DOHH2 (cell line): ENCODE results near the gene DPP6.

ENCODE experiments used
- EZH2phosphoT487 ChIP-seq: fragments of 200-600 bp; sonication (generic); IDR thresholded peaks from 2 replicates; pipeline ENCODE4 v1.6.1; 2017; ENCODE audit warnings: borderline replicate concordance, mild to moderate bottlenecking, antibody characterized with exemption, low read length, moderate library complexity, mixed read lengths
- TF ChIP-seq, protein P1 (sequence below): fragments of 200-600 bp; sonication (generic); IDR thresholded peaks from one replicate; pipeline ENCODE4 v1.5.1; 2014; ENCODE audit warnings: antibody characterized with exemption, mild to moderate bottlenecking, low read depth, low read length; ENCODE audit not compliant: poor library complexity, severe bottlenecking

- TF ChIP-seq, protein P1, sequence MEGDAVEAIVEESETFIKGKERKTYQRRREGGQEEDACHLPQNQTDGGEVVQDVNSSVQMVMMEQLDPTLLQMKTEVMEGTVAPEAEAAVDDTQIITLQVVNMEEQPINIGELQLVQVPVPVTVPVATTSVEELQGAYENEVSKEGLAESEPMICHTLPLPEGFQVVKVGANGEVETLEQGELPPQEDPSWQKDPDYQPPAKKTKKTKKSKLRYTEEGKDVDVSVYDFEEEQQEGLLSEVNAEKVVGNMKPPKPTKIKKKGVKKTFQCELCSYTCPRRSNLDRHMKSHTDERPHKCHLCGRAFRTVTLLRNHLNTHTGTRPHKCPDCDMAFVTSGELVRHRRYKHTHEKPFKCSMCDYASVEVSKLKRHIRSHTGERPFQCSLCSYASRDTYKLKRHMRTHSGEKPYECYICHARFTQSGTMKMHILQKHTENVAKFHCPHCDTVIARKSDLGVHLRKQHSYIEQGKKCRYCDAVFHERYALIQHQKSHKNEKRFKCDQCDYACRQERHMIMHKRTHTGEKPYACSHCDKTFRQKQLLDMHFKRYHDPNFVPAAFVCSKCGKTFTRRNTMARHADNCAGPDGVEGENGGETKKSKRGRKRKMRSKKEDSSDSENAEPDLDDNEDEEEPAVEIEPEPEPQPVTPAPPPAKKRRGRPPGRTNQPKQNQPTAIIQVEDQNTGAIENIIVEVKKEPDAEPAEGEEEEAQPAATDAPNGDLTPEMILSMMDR = no peak
- TF ChIP-seq EZH2phosphoT487 = no peak
These were observed 718.2 kb downstream of the DPP6 start for GRCh38 chr7:154770361-154770760.
